GM13976 (cell line): Measurements from ENCODE around the gene STXBP1.

Experiments
- DNase-seq: peaks from one replicate; pipeline ENCODE4 v3.0.0; 2012; ENCODE audit warnings: low spot score
- in situ Hi-C: fragments of 300-500 bp; cut with MboI; formaldehyde crosslinking; loops from one replicate; pipeline ENCODE4 v1.12.0; 2022; ENCODE audit warnings: low sequenced_read_pairs, mixed read lengths, inconsistent platforms; ENCODE audit not compliant: unreplicated experiment
- TF ChIP-seq, protein P1 (sequence below): IDR thresholded peaks from 2 replicates; pipeline ENCODE4 v1.5.1; 2012; ENCODE audit warnings: borderline replicate concordance, mild to moderate bottlenecking; ENCODE audit not compliant: insufficient read depth; ENCODE audit errors: extremely low read depth, missing control alignments, control extremely low read depth

The STXBP1 gene

DNA sequence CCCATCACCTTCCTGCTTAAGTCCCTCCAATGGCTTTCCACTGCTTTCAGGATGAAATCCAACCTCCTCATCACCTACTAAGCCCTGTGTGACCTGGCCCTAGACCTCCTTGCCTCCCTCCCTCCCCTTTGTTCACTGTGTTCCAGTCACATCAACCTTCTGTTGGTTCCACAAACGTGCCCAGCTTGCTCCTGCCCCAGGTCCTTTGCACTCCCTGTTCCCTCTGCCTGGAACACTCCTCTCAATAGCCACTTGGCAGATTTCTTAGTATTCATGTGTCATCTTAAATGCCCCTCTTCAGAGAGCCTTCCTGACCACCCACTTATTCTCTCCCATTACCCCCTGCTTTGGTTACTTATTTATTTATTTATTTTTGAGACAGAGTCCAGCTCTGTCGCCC lies 24.1 kb upstream of the STXBP1 start:
- TF ChIP-seq, protein P1, sequence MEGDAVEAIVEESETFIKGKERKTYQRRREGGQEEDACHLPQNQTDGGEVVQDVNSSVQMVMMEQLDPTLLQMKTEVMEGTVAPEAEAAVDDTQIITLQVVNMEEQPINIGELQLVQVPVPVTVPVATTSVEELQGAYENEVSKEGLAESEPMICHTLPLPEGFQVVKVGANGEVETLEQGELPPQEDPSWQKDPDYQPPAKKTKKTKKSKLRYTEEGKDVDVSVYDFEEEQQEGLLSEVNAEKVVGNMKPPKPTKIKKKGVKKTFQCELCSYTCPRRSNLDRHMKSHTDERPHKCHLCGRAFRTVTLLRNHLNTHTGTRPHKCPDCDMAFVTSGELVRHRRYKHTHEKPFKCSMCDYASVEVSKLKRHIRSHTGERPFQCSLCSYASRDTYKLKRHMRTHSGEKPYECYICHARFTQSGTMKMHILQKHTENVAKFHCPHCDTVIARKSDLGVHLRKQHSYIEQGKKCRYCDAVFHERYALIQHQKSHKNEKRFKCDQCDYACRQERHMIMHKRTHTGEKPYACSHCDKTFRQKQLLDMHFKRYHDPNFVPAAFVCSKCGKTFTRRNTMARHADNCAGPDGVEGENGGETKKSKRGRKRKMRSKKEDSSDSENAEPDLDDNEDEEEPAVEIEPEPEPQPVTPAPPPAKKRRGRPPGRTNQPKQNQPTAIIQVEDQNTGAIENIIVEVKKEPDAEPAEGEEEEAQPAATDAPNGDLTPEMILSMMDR = no peak
- DNase-seq = no peak
- in situ Hi-C loops = no loop called here

DNA sequence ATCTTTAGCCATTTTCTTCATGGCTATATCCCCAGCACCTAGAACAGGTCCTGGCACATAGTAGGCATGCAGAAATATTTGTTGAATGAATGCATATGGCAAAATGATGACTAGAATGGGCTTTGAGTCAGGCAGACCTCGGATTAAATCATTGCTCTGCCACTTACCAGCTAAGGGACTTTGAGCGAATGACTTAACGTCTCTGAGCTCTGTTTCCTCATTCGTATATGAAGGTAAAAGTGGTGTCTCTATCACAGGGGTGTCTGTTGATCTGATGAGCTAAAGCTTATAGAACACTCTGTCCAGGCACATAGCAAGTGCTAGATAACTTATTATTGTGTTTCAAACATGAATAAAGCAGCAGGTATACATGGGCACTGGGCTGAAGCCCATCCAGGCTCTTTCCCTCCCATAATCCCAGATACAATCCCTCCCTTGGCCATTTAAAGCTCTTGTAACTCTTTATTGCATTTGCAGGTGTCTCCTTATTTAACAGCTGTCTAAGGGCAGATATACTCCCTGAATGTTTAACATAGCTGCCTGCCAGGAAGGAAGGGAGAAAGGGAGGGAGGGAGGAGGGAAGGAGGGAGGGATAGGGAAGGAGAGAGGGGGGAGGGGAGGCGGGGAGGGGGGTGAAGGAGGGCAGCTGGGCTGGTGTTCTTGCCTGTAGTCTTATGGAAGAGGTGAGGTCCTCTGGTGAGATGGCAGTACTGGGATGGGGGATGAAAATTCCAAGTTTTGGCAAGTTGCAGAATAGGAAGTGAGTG lies 23.2 kb upstream of the STXBP1 start:
- in situ Hi-C loops = no loop called here
- TF ChIP-seq, protein P1 = no peak
- DNase-seq = no peak

DNA sequence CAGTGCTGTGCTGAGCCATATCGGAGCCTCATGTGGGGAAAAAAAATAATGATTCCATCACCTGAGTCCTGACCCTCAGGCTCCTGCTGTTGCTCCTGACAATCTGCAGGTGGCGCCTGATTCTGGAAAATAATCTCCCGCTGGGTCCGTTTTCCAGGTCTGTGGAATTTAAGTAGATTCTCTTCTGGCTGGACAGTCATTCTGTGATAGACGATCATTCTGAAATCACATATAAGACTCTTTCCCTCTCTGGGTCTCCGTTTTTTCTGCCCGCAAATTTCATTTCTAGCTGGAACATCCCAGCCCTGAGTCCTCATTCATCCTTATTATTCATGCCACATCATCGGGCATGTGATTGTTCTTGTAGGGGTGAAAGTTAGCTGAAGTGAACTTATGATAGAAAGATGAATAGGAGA lies 22.1 kb upstream of the STXBP1 start:
- peak; percentile 63 for DNase-seq
- in situ Hi-C loops = no loop called here
- TF ChIP-seq, protein P1 = peak; percentile 83

DNA sequence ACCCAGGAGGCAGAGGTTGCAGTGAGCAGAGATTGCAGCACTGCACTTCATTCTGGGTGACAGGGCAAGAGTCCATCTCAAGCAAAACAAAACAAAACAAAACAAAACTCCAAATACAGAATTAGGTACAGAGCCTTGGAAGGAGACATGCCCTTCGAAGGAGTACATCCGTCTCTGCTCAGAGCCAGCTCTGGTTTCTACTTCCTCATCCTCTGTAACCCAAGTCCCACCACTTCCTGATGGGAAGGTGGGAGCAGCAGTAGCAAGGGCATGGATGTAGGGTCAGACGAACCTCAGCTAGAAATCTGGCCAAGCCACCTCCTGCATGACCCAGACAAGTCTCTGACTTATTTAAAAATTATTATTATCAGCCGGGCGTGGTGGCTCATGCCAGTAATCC lies 16.5 kb upstream of the STXBP1 start:
- in situ Hi-C loops = no loop called here
- TF ChIP-seq, protein P1 = no peak
- DNase-seq = no peak

DNA sequence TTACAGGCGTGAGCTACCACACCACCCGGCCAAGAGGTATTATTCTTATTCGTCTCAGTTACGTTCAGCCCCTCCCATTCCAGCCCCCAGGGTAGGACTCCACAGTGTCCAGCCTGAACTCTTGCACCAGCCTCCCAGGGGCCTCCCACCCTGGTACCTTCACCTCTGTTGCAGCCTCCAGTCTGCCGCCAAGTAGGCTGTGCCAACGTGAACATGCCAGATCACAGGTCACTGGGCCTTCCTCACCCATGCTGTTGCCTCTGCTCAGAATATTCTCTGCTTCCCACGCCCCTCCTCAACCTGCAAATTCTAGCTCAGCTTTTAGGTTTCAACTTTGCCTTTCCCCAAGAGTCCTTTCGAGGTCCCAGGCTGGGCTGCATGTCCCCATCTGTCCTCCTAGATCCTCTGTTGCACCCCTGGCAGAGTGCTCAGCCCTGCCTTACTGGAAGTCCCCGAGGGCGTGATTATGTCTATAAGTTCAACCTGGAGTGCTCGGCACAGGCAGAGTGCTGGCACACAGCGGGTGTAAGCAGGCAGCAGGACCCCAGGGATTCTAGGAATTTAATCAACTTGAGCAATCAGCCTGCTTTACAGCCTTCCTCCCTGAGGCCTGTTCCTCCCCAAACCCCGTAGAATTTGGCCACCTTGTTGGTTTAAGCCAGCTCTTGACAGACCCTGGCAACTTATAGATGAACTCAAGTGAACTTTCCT lies 13.1 kb upstream of the STXBP1 start:
- TF ChIP-seq, protein P1 = no peak
- in situ Hi-C loops = no loop called here
- no peak for DNase-seq

DNA sequence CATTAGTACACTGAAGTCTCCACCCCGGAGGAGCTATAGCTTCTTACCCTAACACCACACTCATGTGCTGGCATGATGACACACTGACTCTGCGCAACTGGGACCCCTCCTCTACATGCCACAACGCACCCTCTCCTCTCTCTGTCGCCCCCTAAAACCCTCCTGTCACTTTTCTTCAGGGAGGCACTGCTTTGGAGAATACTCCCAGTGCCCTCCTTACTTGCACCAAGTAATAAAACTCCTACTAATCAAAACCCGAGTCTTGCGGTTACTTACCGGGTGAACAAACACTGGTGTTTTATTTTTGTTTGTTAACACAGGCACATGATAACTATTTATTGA lies 12.6 kb upstream of the STXBP1 start:
- no peak for DNase-seq
- TF ChIP-seq, protein P1 = no peak
- in situ Hi-C loops = no loop called here
